Vagina (tissue), 2 donors: Measurements from ENCODE around the gene GALNT2.

Experiments used
- POLR2A ChIP-seq, 2 donors: fragments of 450-650 bp; IDR thresholded peaks; one replicate each; pipeline ENCODE4 v1.6.1; 2017; ENCODE audit warnings: antibody characterized with exemption in 2 of 2, mild to moderate bottlenecking in 2 of 2, moderate library complexity in 2 of 2
- POLR2AphosphoS5 ChIP-seq, 2 donors: sonication (generic); formaldehyde crosslinking; IDR thresholded peaks; one replicate each; pipeline ENCODE4 v1.9.0; 2017; ENCODE audit warnings: antibody characterized with exemption in 2 of 2, mild to moderate bottlenecking in 2 of 2, low read depth in 1 of 2; ENCODE audit not compliant: insufficient read depth in 1 of 2

DNA sequence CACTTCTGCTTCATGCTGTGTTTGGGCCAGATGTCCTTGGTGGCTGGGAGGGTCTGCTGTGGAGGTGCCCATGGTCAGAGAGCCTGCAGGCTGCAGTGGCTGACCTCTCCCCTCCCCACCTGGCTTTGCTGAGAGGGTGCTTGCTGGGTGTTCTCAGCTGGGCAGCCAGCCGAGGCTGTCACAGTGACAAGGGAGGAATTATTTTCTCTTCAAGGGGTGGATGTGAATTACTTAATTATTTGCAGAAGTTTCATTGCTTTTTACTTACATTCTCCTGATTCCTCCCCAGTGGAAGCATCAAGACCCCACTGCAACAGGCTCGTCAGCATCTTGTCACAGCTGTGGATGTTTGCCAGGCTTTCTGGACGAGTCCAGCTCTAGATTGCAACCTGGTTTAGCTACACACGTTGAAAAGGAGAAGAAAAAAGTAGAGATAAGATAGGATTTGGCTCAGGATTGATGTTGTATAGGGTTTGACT lies 70.3 kb downstream of the GALNT2 start:
- no peak for TF ChIP-seq POLR2A (IDR thresholded peaks at IDR 0.05)
- TF ChIP-seq POLR2AphosphoS5 (IDR thresholded peaks at IDR 0.05; ENCODE audit: insufficient read depth in 1 of 2, low read depth in 1 of 2): no peak
